ENCODE data around the gene PDE6G. TPM values are rescaled to one million over a fixed set of nuclear protein-coding genes. Genes with fewer than 3 reads are reported as not detected.

Gene PDE6G
- total and polyA plus RNA-seq, 4 donors: 0.25 to 1.9 (median 1.3) TPM

- TF ChIP-seq REST (IDR thresholded peaks at IDR 0.05): no peak
Measured at GRCh38 chr17:81662002-81662401, 5.7 kb upstream of the PDE6G start (continued).

GRCh38 chr17:81660441-81660840 is 4.1 kb upstream of the PDE6G start:
- H3K9ac ChIP-seq (ENCODE audit: low read depth in 1 of 2, low read length in 2 of 2): no peak overlapping the region
- no peak overlapping the region for H3K27ac ChIP-seq (ENCODE audit: low read depth in 1 of 2, low read length in 2 of 2)
- H3K27me3 ChIP-seq (ENCODE audit: control insufficient read depth in 4 of 4, insufficient read depth in 4 of 4, low read length in 3 of 4): no peaks in the 10 kb centered on the region
- DNase-seq (ENCODE audit: low spot score): no peak
- TF ChIP-seq ZBTB33 (IDR thresholded peaks at IDR 0.05) (no peak), YY1 (IDR thresholded peaks at IDR 0.05) (no peak), EGR1 (IDR thresholded peaks at IDR 0.05; ENCODE audit: low read depth in 2 of 2) (no peak), ATF3 (IDR thresholded peaks at IDR 0.05) (no peak), RXRA (IDR thresholded peaks at IDR 0.05) (no peak), FOXA1 (IDR thresholded peaks at IDR 0.05) (no peak), RAD21 (IDR thresholded peaks at IDR 0.05) (no peak), NR2F2 (IDR thresholded peaks at IDR 0.05) (no peak), REST (IDR thresholded peaks at IDR 0.05) (no peak), TAF1 (conservative IDR thresholded peaks at IDR 0.05) (no peak), MAX (IDR thresholded peaks at IDR 0.05) (no peak), GABPA (IDR thresholded peaks at IDR 0.05 in 1 of 2, conservative IDR thresholded peaks at IDR 0.05 in 1 of 2) (no peak), FOXA2 (IDR thresholded peaks at IDR 0.05) (no peak), SP1 (IDR thresholded peaks at IDR 0.05) (no peak), JUND (IDR thresholded peaks at IDR 0.05) (no peak), HNF4G (IDR thresholded peaks at IDR 0.05) (no peak)
- H3K9me3 ChIP-seq (ENCODE audit: control insufficient read depth in 4 of 4, low read length in 3 of 4): no peaks in the 10 kb centered on the region
- 97% methylated on average over 9 of the region's 9 CpGs for WGBS
- H3K36me3 ChIP-seq (ENCODE audit: control insufficient read depth in 4 of 4, insufficient read depth in 3 of 4, low read depth in 1 of 4, low read length in 3 of 4): peaks cover 0 to 2% (median 1%) of the 10 kb centered on the region in 4 donors
- H3K4me3 ChIP-seq (ENCODE audit: low read depth in 1 of 3, low read length in 3 of 3): no peak overlapping the region
- peaks cover 2 to 5% (median 3%) of the 10 kb centered on the region in 4 donors for H3K4me1 ChIP-seq (ENCODE audit: control insufficient read depth in 4 of 4, insufficient read depth in 4 of 4, low read length in 3 of 4)
